Transverse colon (tissue), 4 donors: ENCODE measurements around the gene HPDL.

Experiments used
- EP300 ChIP-seq: sonication (generic); formaldehyde crosslinking; IDR thresholded peaks from one replicate; pipeline ENCODE4 v1.6.1; 2017; ENCODE audit warnings: antibody characterized with exemption, low read depth
- POLR2A ChIP-seq: fragments of 450-650 bp; IDR thresholded peaks from one replicate; pipeline ENCODE4 v1.6.1; 2016; ENCODE audit warnings: antibody characterized with exemption, mild to moderate bottlenecking, moderate library complexity
- POLR2AphosphoS5 ChIP-seq, 3 donors: sonication (generic); formaldehyde crosslinking; IDR thresholded peaks; one replicate each; pipeline ENCODE4 v1.6.1; 2016; ENCODE audit warnings: antibody characterized with exemption in 3 of 3
- TF ChIP-seq, protein P1 (sequence below), 5 experiments: fragments of 200-600 bp in 3 of 5; fragments of 450-650 bp in 2 of 5; sonication (generic) in 3 of 5; IDR thresholded peaks; 1 replicate in 2 of 5; 2 replicates in 3 of 5; pipeline ENCODE4 v1.5.1; 2016 to 2017; ENCODE audit warnings: antibody characterized with exemption in 5 of 5, inconsistent platforms in 3 of 5, mild to moderate bottlenecking in 2 of 5, moderate library complexity in 1 of 5

- TF ChIP-seq, protein P1, sequence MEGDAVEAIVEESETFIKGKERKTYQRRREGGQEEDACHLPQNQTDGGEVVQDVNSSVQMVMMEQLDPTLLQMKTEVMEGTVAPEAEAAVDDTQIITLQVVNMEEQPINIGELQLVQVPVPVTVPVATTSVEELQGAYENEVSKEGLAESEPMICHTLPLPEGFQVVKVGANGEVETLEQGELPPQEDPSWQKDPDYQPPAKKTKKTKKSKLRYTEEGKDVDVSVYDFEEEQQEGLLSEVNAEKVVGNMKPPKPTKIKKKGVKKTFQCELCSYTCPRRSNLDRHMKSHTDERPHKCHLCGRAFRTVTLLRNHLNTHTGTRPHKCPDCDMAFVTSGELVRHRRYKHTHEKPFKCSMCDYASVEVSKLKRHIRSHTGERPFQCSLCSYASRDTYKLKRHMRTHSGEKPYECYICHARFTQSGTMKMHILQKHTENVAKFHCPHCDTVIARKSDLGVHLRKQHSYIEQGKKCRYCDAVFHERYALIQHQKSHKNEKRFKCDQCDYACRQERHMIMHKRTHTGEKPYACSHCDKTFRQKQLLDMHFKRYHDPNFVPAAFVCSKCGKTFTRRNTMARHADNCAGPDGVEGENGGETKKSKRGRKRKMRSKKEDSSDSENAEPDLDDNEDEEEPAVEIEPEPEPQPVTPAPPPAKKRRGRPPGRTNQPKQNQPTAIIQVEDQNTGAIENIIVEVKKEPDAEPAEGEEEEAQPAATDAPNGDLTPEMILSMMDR (IDR thresholded peaks at IDR 0.05) = no peak
- no peak for TF ChIP-seq POLR2AphosphoS5 (IDR thresholded peaks at IDR 0.05)
- no peak for TF ChIP-seq EP300
- TF ChIP-seq POLR2A = no peak
Measured at GRCh38 chr1:45378184-45378583, 51.5 kb downstream of the HPDL start.
